Daoy (cell line): ENCODE results near the gene PLK1. TPM values are rescaled to one million over a fixed set of nuclear protein-coding genes. Genes with fewer than 3 reads are reported as not detected.
"Not testable (repeated sequence)": the region's sequence is repeated elsewhere in the genome, so short reads cannot be mapped to it uniquely, and the experiment has no call there.

Source experiments
- DNase-seq: peaks from one replicate; pipeline ENCODE4 v3.0.0-alpha.2; 2015; ENCODE audit warnings: low read depth
- total RNA-seq: library from RNA; depleted of rRNA; stranded (reverse); fragments of >200 nt; shearing (Covaris generic); gene quantifications from 2 replicates; pipeline ENCODE4 v1.2.3, GENCODE V29; 2014; rRNA removed

The PLK1 gene
- 62.4 and 63.8 TPM in 2 replicates for total RNA-seq

GRCh38 chr16:23678430-23679273 lies at the start of gene PLK1:
Gene PLK1 (plus strand): TSS chr16:23678889. CDS start chr16:23678933, 44 bp downstream.
- DNase-seq, result peak; percentile 88

- no peak for DNase-seq
Observed at GRCh38 chr16:23629516-23629915, 49.2 kb upstream of the PLK1 start.

- DNase-seq, result not testable (repeated sequence)
Observed at GRCh38 chr16:23631874-23632273, 46.8 kb upstream of the PLK1 start.

- DNase-seq, result no peak
Observed at GRCh38 chr16:23634461-23635036, 44.1 kb upstream of the PLK1 start.

GRCh38 chr16:23635958-23636357 lies 42.7 kb upstream of the PLK1 start:
- DNase-seq, result no peak

GRCh38 chr16:23640615-23640930 lies 38.1 kb upstream of the PLK1 start:
- peak; percentile 2 for DNase-seq

- DNase-seq, result peak; percentile 95
Observed at GRCh38 chr16:23640931-23641765, 37.5 kb upstream of the PLK1 start, which contains the start of the genes DCTN5 and PALB2. Gene DCTN5 (plus strand): TSS chr16:23641466. CDS start chr16:23641543, 77 bp downstream. Gene PALB2 (minus strand): TSS chr16:23641310. CDS start chr16:23641157, 153 bp downstream.

GRCh38 chr16:23642246-23642774 lies 36.4 kb upstream of the PLK1 start:
- DNase-seq, result no peak

GRCh38 chr16:23650674-23651416 lies 27.8 kb upstream of the PLK1 start:
- peak; percentile 5 for DNase-seq

- no peak for DNase-seq
Observed at GRCh38 chr16:23651943-23652468, 26.7 kb upstream of the PLK1 start.

GRCh38 chr16:23663918-23664317 lies 14.8 kb upstream of the PLK1 start:
- DNase-seq, result no peak

GRCh38 chr16:23666571-23667354 lies 11.9 kb upstream of the PLK1 start:
- DNase-seq, result no peak

- no peak for DNase-seq
Observed at GRCh38 chr16:23667355-23667659, 11.4 kb upstream of the PLK1 start.

- DNase-seq, result no peak
Observed at GRCh38 chr16:23668225-23668624, 10.5 kb upstream of the PLK1 start.

GRCh38 chr16:23668873-23669272 lies 9.8 kb upstream of the PLK1 start:
- DNase-seq, result no peak

GRCh38 chr16:23670137-23670776 lies 8.4 kb upstream of the PLK1 start:
- DNase-seq, result peak; percentile 62

GRCh38 chr16:23673971-23674614 lies 4.6 kb upstream of the PLK1 start:
- no peak for DNase-seq

GRCh38 chr16:23676924-23677480 lies 1.7 kb upstream of the PLK1 start:
- no peak for DNase-seq
